Measurements from ENCODE around the gene CPSF2.
"Not testable (repeated sequence)": the region's sequence is repeated elsewhere in the genome, so short reads cannot be mapped to it uniquely, and the experiment has no call there.

Gene CPSF2

DNA sequence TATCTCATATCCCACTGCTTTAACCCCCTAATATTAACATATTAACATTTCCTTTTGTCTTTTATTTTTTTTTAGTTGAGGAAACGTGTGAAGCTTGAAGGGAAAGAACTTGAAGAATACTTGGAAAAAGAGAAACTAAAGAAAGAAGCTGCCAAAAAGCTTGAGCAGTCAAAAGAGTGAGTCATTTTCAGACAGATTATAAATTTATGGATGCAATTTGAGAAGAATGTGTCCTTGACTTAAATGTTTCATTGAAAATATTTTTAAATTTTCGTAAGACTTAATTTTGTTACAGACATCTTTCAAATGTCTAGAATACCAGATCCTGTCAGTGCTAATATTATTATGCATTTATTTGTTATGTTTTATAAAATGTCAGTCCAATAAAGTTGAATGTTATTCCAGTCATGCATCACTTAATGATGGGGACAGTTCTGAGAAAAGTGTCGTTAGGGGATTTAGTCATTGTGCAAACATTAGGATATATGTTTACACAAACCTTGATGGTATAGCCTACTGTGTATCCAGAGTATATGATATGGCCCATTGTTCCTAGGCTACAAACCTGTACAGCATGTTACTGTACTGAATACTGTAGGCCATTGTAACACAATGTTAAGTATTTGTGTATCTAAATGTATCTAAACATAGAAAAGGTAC lies 32.6 kb downstream of the CPSF2 start:
- no peak for DNase-seq (ENCODE audit: low read depth in 2 of 2)

DNA sequence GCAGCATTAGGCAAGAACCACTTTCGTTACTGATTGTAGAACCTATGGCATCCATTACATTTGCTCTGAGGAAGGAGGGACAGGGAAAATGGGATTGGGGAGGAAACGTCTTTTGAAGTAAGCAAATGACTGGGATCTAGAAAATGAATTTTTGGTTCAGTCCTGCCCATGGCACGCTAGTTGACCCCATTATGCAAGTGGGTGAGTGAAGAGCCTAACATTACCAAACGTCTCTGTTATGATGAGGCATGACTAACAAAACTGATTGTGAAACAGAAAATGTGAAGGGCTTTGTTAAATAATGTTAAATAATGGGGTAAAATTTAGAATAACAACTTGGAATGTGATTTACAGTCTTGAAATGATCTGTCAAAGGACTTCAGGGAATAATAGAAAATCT lies 38.9 kb downstream of the CPSF2 start:
- no peak for DNase-seq (ENCODE audit: low read depth in 2 of 2)

DNA sequence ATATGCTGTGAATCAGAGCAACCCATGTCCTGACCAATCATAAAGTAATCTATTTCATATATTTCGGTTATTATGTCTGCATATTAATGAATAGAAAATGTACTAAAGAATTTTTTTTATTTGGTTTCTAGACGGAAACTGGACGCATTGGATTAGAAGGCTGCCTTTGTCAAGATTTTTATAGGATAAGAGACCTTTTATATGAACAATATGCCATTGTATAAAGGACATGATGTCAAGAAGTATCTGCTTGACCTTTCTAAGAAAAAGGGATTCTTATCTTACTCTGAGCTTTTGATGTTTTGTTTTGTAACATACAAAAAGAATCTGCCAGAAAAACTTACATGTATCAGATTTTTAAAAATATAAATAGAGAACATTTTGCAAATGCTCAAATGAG lies 39.8 kb downstream of the CPSF2 start:
- no peak for DNase-seq (ENCODE audit: low read depth in 2 of 2)

DNA sequence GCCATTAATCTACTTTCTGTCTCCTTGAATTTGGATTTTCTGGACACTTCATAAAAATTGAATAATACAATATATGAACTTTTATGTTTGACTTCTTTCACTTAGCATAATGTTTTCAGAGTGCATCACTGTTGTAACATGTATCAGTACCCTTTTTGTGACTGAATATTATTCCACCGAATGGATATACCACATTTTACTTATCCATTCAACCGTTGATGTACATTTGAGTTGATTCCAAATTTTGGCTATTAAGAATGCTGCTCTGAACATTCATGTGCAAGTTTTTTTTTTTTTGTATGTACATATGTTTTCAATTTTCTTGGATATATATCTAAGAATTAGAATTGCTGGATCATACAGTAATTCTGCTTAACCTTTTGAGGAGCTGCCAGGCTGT lies 43.2 kb downstream of the CPSF2 start:
- no peak for DNase-seq (ENCODE audit: low read depth in 2 of 2)

DNA sequence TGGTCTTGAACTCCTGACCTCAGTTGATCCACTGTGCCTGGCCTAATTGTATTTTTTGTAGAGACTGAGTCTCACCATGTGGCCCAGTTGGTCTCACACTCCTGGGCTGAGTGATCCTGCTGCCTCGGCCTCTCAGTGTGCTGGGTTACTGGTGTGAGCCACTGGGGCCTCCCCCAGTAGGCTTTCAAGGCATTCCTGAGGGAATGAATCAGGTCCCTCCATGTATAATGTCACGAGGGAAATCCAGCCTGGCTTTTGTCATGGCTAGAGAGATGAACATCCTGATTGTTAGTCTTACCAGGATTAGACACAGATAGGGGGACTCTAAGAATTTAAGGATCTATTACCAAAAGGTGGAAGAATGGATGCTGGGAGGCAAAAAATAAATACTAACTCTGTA lies 51.9 kb downstream of the CPSF2 start:
- no peak for DNase-seq (ENCODE audit: low read depth in 2 of 2)

DNA sequence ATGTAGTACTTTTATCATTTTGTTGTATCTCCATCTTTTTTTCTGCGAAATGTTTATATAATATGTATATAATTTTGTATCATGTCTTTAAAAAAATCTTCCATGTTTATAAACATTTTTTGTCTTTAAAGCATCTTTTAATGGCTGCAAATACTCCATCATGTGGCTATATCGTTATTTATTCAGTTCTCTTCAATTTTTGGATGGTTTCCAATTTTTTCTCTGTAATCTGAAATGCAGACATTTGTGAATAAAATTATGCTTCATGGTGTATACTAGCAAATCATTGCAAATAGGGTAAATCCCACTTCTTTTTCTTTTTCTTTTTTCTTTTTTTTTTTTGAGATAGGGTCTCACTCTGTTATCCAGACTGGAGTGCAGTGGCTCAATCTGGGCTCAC lies 54.0 kb downstream of the CPSF2 start:
- DNase-seq (ENCODE audit: low read depth in 2 of 2), result no peak

DNA sequence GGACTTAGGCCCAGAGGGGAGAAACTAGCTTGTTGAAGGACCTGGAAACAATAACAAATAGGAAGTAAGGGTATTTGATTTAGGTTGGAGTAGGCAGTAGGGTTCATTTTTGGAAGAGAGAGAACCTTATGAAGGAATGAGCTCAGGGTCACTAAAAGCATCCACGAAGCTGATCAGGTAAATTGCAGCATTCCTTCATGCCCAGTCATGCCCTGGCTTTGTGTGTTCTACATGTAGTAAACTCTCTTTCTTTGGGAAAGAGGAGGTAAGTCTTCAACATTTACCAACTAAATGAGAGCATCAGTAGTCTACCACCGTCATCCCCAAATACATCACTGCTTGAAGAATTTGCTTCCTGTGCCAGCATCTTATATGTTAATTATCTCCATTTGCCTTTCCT lies 54.7 kb downstream of the CPSF2 start:
- DNase-seq (ENCODE audit: low read depth in 2 of 2), result no peak

DNA sequence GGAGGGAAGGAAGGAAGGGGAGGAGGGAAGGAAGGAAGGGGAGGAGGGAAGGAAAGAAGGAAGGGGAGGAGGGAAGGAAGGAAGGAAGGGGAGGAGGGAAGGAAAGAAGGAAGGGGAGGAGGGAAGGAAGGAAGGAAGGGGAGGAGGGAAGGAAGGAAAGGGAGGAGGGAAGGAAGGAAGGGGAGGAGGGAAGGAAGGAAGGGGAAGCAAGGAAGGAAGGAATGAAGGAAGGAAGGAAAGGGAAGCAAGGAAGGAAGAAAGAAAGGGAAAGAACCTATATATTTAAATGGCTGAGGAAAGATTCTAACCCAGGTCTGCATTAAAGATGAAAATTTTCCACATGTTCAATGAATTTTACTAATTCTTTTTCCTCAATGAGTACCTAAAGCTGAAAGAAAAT lies 57.4 kb downstream of the CPSF2 start:
- not testable (repeated sequence) for DNase-seq (ENCODE audit: low read depth in 2 of 2)

DNA sequence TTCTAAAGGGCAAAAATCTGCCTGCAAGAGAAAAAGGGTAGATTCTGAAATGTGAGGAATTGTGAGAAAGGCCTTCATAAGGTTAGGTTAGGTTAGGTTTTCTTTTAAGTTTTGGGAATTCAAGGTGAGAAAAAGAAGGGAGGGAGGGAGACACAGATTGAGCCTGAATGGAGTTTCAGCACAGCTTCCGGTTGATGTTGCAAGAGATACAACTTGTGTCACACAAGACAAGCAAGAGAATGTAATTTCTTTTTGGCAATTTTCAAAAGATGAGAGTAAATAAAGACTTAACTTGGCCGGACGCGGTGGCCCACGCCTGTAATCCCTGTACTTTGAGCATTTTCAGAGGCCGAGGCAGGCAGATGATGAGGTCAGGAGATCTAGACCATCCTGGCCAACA lies 63.8 kb downstream of the CPSF2 start:
- no peak for DNase-seq (ENCODE audit: low read depth in 2 of 2)

DNA sequence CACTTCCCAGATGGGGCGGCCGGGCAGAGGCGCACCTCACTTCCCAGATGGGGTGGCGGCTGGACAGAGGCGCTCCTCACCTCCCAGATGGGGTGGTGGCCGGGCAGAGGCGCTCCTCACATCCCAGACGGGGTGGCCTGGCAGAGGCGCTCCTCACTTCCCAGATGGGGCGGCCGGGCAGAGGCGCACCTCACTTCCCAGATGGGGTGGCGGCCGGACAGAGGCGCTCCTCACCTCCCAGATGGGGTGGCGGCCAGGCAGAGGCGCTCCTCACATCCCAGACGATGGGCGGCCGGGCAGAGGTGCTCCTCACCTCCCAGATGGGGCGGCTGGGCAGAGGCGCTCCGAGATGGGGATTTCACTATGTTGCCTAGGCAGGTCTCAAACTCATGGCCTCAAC lies 65.8 kb downstream of the CPSF2 start:
- not testable (repeated sequence) for DNase-seq (ENCODE audit: low read depth in 2 of 2)

DNA sequence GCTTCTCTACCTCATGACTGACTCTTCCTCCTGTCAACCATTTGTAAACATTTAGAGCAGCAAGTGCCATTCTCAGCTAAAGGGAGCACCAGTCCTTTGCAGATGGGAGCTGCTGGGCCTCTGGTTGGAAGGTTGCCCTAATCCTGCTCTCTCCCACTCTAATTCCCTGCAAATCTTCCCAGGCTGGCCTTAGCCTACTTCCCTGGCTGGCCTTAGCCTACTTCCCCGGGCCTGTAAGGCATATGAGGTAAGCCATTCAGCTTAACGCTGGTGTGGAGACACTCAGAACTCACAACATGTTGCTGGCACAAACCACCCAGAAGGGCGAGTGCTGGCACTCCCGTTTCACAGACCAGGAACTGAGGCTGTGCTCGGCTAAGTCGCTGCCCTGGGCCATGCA lies 69.0 kb downstream of the CPSF2 start:
- DNase-seq (ENCODE audit: low read depth in 2 of 2), result no peak

DNA sequence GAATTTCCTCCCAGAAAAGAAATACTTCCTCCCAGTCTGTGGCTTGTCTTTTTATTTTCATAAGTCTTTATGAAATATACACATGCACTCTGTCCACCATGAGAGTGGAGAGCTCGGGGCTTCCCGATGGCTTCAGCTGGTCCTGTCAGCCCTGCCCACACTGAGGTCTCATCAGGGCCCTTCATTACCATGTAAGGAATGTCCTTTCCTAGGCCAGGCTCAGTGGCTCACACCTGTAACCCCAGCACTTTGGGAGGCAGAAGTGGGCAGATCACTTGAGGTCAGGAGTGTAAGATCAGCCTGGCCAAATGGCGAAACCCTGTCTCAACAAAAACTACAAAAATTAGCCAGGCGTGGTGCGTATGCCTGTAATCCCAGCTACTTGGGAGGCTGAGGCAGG lies 77.0 kb downstream of the CPSF2 start:
- no peak for DNase-seq (ENCODE audit: low read depth in 2 of 2)

DNA sequence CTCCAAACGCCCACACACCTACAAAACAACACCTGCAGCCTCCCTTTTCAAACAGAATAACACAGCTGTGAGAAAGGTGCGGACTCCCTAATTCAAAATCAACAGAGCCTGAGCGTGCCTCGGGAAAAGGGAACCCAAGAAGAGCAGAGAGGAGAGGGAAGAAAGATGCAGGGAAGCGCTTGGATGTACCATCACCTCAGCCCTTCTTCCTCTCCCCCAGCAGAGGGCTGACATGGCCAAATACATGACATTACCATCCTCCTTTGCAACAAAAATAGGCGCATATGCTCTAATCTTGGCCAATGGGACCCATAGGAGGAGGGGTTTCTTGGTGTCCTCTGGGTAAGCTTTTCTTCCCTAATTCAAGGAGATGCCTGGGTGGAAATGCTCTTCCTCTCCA lies 78.0 kb downstream of the CPSF2 start:
- no peak for DNase-seq (ENCODE audit: low read depth in 2 of 2)

DNA sequence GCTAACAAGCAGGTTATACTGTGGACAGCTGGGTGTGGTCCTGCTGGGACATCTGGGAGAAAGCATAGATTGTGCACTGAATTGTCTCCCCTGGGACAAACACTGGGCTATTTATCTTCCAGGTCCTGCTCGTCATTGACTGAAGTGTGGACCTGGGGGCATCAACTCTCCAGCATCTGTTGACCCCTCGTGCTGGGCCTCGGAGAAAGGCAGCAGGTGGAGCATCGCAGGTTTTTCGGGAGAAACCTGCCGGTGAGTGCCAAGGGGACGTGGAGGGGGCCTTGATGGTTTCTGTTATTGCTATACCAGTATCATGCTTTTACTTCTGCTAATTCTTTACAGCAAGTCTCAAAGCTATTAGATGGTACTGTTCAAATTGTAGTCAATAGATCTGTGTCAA lies 81.3 kb downstream of the CPSF2 start:
- no peak for DNase-seq (ENCODE audit: low read depth in 2 of 2)

DNA sequence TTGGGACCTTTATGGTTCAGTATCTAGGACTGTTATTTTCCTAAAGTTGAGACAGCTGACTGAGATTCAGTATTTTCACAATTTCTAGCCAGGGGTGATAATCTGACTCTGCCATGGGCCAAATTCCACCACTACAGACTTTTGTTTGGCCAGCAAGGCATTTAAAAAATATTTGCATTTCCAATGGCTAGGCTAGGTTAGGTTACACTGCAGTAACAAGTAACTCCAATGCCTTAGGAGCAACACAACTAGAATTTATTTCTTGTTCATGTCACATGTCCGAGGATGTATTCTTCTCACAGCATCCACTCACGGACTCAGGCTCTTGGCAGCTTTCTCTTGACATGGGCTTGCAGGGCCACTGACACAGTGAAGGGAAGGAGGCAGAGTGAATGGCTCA lies 83.0 kb downstream of the CPSF2 start:
- no peak for DNase-seq (ENCODE audit: low read depth in 2 of 2)

DNA sequence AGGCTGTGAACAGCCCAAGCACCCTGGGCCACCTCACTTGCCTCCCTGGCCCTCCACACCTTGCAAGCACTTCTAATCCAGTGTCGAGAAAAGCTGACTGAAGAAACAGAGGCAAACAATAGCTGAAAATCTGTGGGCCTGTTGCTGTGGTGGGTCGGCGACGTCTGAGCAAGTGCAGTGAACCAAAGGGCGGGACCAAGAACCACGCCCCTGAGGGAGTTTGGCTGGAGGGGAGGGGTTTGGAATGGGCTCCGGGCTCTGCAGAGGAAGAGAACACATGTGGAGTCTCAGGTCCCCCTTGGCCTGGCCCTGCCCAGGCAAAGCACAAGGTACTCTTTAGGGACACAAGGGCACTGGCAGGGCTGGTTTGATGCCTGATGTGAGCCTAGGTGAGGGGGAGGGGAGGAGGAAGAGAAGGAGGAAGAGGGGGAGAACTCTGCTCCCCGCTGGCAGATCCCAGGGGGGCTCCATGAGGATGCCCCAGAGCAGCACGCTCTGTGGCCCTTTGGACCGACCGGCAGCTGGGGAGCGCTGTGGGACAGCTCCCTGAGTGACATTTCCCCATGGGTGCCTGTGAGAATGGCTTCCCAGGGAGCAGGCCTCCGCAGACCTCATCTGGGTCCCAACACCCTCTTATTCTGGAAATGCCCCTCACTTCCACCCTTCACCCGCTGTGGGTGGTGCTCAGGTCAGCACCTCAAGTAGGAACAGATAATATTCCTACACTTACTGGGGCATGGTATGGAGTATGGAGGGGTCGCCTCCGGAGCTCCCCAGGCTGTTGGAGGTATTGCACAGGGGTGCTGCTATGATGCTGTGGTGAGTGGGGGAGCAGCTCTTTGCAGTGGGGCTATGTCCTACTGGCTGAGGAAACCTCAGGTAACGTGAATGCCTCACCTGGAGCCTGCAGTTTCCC lies 85.5 kb downstream of the CPSF2 start:
- DNase-seq (ENCODE audit: low read depth in 2 of 2), result no peak

DNA sequence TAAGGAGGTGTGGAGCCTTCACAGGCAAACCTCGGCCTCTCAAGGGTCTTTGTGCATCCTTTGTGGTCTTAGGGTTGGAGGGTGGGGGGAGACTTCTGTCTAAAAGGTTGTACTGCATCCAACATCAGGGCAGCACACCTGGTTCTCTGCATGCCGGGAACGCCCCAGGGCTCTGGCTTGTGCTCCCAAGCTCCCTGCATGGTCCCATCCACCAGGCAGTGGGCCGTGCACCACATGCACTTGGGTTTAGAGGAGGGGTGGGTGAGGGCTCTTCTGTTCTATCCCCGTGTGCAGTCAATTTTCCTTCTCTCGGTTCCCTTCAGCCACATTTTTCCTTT lies 86.1 kb downstream of the CPSF2 start:
- DNase-seq (ENCODE audit: low read depth in 2 of 2), result no peak

DNA sequence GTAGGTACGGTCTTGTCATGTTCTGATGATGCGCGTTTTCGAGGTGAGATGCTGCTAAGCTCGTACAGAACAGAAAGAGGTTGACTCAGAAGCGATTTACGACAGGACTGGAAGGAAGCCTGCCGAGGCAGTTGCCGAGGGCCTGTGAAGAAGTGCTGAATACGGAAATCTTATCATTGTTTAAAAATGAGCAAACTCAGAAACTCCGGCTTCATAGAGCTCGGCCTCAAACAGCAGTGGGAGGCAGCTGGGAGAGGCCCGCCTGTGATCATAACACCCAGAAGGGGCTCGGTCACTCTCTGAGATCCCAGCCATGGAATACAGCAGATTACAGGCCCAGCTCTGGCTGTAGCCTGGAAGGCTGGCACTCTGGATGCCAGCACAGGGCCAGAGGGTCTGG lies 87.4 kb downstream of the CPSF2 start:
- DNase-seq (ENCODE audit: low read depth in 2 of 2), result no peak

DNA sequence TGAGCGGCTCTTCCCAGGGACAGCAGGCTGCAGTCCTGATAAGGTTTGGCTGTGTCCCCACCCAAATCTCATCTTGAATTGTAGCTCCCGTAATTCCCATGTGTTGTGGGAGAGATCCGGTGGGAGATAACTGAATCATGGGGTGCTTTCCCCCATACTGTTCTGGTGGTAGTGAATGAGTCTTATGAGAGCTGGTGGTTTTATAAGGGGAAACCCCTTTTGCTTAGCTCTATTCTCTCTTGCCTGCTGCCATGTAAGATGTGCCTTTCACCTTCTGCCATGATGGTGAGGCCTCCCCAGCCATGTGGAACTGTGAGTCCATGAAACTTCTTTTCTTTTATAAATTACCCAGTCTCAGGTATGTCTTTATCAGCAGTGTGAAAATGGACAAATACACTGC lies 91.4 kb downstream of the CPSF2 start:
- DNase-seq (ENCODE audit: low read depth in 2 of 2), result not testable (repeated sequence)

DNA sequence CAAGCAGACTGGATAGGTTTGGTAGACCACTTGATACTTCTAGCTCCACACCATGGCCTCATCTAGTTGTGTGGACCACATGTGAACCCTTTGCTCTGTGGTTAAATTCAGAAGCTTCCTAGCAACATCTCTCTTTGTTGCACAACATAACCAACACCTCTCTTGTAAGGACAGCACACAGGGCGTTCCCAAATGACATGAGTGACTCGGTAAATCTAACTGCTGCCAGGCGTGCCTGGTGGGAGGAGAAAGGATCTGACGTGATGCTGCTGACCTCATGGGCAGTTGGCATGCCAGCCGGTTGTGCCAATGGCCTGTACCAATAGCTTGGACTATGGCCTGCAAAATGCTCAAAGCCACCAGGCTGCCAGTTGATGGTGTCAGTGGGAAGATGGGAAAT lies 93.8 kb downstream of the CPSF2 start:
- DNase-seq (ENCODE audit: low read depth in 2 of 2), result no peak

DNA sequence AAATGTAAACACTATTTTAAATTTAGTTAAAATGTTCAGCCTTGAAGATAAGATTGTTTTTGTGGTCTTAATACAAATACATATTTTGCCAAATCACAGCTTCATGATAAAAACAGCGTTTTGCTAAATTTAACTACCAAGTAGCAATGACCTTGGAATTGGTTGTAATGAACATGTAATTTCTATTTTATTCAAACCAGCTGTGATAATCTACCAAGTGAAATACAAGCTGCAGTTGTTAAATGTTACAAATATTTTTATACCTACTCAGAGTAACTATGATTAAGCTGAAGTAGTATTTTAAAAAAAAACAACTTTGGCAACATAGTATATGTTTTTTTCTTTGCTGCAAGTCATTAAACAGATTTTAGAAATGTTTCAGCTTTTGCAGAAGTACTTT lies 96.2 kb downstream of the CPSF2 start:
- no peak for DNase-seq (ENCODE audit: low read depth in 2 of 2)

Data from stimulated activated CD4-positive, alpha-beta T cell treated with anti-CD3 and anti-CD28 coated beads, Interleukin-15, amount 100 ng/mL, for 48 hours (primary cell).